Activated CD8-positive, alpha-beta memory T cell treated with anti-CD3 and anti-CD28 coated beads for 24 hours (primary cell): ENCODE measurements around the gene KIF23.
"Not testable (repeated sequence)": the region's sequence is repeated elsewhere in the genome, so short reads cannot be mapped to it uniquely, and the experiment has no call there.

Experiments
- DNase-seq: peaks from one replicate; pipeline ENCODE4 v3.0.0-alpha.2; 2020

Gene KIF23

GRCh38 chr15:69439623-69440022 lies 25.5 kb downstream of the KIF23 start:
- DNase-seq: no peak

- no peak for DNase-seq
Observed at GRCh38 chr15:69443032-69443611, 29.0 kb downstream of the KIF23 start.

GRCh38 chr15:69444686-69445085 lies 30.5 kb downstream of the KIF23 start:
- no peak for DNase-seq

- no peak for DNase-seq
Observed at GRCh38 chr15:69446953-69447352, 32.8 kb downstream of the KIF23 start.

GRCh38 chr15:69450221-69450620 lies 36.1 kb downstream of the KIF23 start:
- not testable (repeated sequence) for DNase-seq

- no peak for DNase-seq
Observed at GRCh38 chr15:69450968-69451695, 37.0 kb downstream of the KIF23 start.

- DNase-seq: peak; percentile 77
Observed at GRCh38 chr15:69451951-69452691, 38.0 kb downstream of the KIF23 start.

- peak; percentile 97 for DNase-seq
Observed at GRCh38 chr15:69452692-69453521, 38.8 kb downstream of the KIF23 start, which contains the start of gene RPLP1. RPLP1 (plus strand) TSS chr15:69452818; CDS start chr15:69452949, 131 bp downstream.

GRCh38 chr15:69454953-69455352 lies 40.8 kb downstream of the KIF23 start:
- DNase-seq: no peak

GRCh38 chr15:69456208-69457166 lies 42.3 kb downstream of the KIF23 start:
- DNase-seq: no peak

- DNase-seq: no peak
Observed at GRCh38 chr15:69457304-69458280, 43.4 kb downstream of the KIF23 start.

- DNase-seq: no peak
Observed at GRCh38 chr15:69459066-69459465, 44.9 kb downstream of the KIF23 start.

GRCh38 chr15:69460481-69460880 lies 46.3 kb downstream of the KIF23 start:
- DNase-seq: no peak

GRCh38 chr15:69462030-69462492 lies 47.9 kb downstream of the KIF23 start:
- DNase-seq: no peak

- DNase-seq: peak; percentile 96
Observed at GRCh38 chr15:69462493-69463181, 48.5 kb downstream of the KIF23 start.

GRCh38 chr15:69463182-69463756 lies 49.1 kb downstream of the KIF23 start:
- no peak for DNase-seq

GRCh38 chr15:69465253-69465652 lies 51.1 kb downstream of the KIF23 start:
- no peak for DNase-seq

- no peak for DNase-seq
Observed at GRCh38 chr15:69466733-69467132, 52.6 kb downstream of the KIF23 start.

- peak; percentile 55 for DNase-seq
Observed at GRCh38 chr15:69467636-69468035, 53.5 kb downstream of the KIF23 start.
